NCI-H146 (cell line): ENCODE measurements around the gene CDYL.
A peak's percentile ranks its signal among the peaks of the same experiment; 100 is the strongest.

Source experiments
- DNase-seq: peaks from one replicate; lab custom pipeline; 2025; lab: John Stamatoyannopoulos, UW

CDYL gene

DNA sequence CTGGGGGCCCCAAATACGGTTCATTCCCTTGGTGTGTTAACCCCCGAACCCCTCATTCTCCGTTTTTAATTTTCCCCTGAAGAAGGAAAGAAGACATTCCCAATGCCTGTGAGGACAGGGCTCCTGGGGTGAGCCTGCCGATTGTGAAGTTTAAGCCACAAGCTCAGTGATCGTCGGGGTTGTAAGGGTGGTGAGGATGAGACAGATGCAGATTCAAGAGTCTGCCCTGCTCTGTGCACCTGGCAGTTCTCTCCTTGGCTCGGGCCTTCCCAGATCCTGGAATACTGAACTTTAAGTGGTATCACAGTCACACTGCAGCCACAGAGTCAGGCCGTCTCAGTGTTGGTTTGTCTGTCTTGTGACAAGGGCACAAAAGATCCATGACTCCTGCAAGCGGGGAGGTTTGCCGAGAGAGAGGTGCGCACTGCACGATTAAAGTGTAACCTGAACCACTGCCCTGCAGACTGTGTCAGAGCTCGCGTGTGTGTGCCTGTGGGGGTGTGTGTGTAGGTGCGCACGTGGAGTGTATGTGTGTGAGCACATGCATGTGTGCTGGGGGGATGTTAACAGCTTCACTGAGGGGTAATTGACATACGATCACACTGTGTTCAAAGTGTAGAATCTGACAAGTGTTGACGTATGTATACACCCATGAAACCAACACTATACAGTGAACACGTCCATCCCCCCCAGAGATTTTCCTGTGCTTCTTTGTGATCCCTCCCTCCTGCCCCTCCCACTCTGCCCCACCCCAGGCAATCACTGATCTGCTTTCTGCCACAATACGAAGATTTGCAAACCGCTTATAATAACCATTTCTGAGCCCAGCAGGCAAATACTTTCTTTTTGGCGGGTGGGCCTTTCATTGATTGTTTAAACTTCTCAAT is 188.7 kb downstream of the CDYL start:
- DNase-seq: no peak

DNA sequence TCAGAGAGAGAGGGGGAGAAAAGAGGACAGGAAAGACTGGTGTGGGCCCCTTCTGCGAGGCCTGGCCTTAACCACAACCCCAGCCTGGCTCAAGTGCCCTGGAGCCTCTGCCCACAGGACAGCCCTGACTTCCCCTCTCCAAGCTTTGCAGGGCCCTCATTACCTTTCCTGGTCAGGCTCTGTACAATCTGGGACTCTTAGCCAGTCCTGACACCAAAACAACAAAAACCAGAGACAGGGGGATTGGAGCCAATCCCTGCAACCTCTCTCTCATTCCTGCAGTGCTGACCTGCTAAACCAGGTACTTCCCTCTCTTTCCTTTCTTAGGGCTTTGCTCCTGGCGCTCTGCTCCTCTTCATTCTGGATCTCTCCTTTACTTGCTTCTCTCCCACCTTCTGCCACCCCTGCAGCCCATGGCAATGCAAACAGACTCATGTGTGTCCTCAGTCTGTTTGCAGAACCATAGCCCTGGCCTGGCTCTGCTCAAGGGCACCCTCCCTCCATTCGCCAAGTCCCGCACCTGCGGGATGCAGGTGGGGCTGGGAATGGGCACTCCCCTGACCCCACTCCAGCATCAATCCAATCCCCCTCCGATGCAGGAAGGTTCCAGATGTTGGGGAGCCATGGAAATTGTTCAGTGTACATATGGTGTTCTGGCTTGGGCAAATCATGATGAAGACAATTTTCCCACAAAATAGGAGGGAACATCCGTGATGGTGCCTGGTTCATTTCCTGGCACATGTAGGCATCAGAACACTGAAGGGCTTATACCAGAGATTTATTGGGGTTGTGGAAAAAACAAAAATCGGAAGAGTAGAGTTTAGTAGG is 189.6 kb downstream of the CDYL start:
- no peak for DNase-seq

DNA sequence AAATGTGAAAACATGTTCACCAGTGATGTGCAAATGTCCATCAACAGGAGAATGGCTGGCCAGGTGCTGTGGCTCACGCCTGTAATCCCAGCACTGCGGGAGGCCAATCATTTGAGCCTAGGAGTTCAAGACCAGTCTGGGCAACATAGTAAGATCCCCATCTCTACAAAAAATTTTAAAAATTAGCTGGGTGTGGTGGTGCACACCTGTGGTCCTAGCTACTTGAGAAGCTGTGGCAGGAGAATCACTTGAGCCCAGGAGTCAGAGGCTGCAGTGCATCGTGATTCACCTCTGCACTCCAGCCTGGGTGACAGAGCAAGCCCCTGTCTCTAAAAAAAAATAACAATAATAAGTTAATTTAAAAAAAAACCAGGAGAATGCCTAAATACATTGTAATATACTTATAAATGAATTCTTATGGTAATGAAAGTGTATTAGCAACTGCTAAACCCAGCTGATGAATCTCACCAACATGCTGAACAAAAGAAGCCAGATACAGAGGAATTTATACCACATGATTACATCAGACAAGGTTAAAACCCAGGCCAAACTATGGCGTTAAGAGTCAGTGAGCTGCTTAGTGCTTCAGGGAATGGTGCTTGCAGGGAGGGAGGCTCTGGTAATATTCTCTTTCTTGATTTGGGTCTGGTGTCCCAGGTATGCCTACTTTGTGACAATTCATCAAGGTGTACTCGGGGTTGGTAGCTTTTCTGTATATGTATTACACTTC is 191.3 kb downstream of the CDYL start:
- no peak for DNase-seq

DNA sequence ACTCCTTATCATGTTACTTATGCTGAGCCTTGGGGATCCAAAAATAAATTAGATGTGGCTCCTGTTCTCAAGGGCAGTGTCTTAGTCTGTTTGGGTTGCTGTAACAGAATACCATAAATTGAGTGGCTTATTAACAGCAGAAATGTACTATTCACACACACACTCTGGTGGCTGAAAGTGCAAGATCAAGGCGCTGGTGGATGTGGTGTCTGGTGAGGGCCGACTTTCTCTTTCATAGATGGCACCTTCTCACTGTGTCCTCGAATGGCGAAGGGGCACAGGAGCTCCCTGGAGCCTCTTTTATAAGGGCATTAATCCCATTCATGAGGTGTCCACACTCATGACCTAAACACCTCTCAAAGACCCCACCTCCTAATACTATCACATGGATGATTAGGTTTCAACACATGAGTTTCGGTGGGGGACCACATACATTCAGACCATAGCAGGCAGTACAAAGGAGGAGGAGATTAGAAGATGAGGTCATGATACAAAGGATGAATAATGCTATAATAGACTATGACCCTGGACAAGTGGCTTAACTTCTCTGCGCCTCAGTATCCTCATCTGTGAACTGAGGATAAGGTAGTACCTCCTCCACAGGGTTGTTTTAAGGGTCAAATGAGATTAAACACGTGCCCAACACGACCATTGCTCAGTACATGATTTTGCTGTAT is 193.5 kb downstream of the CDYL start:
- no peak for DNase-seq

DNA sequence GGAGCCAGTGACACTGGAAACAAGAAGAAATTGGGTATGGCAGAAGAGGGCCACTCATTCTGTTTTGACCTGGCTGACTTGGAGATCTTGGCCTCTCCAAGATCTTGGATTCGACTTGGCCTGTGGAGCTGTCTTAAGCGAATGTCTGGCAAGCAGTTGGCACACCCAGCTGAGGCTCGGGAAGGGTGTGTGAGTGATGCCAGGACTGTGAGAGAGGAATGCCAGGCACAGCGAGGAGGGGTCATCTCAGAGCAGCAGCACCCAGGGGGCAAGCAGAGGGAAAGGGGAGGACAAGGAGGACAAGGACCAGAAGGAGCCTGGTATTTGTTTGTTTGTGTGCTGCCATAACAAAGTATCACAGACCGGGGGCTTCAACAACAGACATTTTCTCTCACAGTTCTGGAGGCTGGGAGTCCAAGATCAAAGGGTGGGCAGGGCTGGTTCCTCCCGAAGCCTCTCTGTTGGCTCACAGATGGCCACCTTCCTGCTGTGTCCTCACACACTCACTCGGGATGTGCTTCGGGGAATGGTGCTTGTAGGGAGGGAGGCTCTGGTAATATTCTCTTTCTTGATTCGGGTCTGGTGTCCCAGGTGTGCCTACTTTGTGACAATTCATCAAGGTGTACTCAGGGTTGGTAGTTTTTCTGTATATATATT is 194.7 kb downstream of the CDYL start:
- DNase-seq: no peak

DNA sequence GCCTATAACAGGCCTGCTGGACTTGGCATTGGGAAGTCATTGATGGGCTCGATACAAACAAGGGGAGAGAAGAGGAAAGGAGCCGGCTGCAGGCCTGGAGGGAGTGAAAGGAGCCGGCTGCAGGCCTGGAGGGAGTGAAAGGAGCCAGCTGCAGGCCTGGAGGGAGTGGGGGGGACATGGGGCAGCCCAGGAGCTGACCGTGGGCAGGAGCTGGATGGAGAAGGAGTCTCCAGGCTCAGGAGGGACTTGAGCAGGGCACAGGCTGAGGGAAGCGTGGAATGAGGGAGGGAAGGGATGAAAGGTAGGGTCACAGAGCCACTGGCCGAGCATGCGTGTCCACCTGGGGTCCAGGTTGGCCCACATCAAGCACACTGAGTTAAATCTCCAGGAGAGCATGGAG is 195.6 kb downstream of the CDYL start:
- DNase-seq: no peak

DNA sequence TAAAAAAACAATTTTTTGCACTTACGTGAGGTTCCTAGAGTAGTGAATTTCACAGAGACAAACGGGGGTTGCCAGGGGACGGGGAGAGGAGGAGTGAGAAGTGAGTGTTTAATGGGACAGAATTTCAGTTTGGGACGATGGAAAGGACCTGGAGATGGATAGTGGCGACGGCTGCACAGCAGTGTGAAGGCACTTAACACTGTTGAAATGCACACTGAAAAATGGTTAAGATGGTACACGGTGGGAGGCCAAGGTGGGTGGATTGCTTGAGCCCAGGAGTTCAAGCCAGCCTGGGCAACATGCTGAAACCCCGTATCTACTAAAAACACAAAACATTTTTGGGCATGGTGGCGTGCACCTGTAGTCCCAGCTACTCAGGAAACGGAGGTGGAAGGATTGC is 196.2 kb downstream of the CDYL start:
- no peak for DNase-seq

DNA sequence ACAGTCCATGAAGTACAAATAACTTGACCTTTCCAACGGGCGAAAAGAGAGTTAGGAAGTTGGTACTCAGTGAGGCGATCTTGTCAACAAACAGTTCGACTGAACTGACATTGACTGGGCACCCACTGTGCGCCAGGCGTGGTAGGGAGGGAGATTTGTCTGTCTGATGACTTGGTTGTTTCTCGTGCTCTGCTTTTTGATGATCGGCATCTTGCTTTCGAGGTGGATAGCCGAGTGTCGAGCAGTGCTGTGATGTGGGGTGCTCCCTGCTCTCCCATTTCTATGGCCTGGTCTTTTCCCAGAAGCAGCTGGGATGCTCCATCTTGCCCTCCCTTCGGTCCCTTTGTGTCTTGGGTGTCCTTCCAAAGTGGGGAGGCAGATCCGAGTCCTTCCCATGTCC is 197.2 kb downstream of the CDYL start:
- no peak for DNase-seq

DNA sequence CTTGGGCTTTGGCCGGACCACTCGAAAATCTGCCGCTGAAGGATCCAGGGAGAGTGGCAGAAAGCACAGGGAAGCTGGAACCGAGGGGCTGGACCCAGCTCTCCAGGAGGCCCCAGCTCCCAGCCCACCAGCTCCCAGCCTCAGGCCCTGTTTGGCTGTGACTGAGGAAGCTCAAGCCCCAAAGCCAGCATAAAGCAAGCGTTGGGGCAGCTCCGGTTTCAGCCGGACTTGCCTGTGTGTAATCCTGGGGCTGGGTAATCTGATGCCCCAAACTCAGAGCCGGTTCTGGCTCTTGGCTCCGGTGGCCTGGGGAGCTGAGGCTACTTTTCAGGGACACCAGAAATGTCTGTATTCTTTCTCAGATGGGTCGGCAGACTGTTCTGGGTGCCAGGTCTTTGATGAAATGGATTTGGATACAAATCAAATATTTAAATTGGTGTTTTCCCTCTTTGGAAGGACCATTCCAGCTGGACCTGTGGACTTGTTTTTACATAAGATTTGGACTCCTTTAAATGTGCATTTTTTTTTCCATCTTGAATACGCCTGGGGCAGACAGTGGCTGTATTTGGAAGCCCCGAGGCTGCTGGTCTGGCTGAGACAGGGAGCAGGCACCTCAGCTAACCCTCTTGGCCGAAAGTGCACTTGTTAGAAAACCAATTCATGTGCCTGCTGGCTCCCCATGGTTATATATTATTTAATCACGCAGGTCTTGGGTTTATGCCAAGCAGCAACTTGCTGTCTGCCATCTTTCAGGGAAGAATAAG is 198.0 kb downstream of the CDYL start:
- DNase-seq: peak; percentile 56

DNA sequence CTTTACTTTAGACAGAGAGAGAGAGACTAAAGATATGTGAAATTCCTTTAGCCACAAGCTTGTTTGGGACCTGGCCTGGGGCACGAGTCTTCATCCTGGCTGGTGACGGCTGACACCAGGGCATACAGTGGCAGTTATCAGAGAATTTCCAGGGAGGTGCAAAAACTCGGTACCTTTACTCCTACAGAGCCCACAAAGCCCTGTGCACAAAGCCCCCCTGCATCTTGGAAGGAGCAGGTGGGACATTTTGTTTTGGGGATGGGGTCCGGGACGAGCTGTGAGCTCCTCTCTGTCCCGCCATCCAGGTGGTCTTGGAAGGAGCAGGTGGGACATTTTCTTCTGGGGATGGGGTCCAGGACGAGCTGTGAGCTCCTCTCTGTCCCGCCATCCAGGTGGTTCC is 198.8 kb downstream of the CDYL start:
- no peak for DNase-seq

DNA sequence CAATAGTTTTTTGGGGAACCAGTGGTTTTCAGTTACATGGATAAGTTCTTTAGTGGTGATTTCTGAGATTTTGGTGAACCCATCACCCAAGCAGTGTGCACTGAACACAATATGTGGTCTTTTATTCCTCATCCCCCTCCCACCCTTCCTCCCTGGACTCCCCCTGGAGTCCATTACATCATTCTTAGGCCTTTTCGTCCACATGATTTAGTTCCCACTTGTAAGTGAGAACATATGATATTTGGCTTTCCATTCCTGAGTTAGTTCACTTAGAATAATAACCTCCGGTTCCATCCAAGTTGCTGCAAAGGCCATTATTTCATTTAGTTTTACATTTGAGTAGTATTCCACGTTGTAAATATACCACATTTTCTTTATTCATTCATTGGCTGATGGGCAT is 199.3 kb downstream of the CDYL start:
- no peak for DNase-seq

DNA sequence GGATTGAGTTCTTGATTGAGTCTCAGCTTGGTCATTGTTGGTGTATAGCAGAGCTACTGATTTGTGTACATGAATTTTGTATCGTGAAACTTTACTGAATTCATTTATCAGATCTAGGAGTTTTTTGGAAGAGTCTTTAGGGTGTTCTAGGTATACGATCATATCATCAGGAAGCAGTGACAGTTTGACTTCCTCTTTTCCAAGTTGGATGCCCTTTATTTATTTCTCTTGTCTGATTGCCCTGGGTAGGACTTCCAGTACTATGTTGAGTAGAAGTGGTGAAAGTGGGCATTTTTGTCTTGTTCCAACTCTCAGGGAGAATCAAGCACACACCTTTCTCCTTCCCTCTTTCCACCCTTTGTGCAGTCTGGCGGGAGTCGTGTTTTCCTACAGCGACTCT is 201.3 kb downstream of the CDYL start:
- DNase-seq: no peak

DNA sequence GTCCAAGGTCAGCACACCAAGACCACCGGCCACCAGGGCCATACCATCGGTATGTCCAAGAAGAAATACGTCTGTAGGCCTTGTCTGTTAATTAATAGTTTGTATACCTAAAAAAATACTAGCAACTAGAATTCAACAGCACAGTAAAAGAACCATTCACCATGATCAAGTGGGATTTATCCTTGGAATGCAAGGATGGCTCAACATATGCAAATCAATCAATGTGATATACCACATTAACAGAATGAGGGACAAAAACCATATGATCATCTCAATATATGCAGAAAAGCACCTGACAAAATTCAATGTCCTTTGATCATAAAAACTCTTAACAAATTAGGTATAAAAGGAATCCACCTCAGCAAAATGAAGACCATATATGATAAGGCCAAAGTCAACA is 203.2 kb downstream of the CDYL start:
- DNase-seq: no peak

DNA sequence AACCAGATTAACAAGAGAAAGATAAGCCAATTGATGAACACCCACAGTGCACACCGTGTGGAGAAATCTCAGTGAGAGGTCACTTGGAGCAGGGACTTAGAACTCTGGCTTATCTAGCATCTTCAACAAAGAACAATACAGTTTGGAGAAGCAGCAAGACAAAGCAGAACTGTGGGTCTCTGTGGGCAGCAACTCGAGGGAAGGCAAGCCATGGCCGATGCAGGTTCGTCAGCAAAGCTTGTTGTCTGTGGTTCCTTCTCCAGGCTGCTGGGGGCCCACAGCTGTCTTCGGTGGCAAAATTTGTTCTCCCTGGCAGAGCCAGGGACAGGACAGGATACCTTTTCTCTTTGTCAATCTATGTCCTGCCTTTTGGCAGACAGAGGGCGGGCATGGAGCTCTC is 205.6 kb downstream of the CDYL start:
- no peak for DNase-seq

DNA sequence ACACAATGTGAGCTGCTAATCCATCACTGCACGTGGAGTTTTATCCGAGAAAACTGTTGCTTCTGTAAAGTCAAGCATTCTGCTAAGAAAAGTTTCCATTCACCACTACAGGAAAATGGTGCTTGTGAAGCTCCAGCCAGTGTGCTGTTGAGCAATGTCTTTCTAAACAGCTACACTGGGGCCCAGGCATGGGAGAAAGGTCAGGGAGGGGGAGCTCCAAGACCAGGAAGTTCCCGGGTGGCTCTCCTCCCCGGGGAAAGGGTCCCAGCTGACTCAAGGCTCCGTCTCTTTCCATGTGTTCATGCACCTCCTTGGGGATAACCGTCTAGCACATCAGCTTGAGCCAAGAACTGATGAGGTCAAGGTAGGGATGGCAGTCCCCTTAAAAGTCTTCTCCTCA is 207.1 kb downstream of the CDYL start:
- DNase-seq: no peak

DNA sequence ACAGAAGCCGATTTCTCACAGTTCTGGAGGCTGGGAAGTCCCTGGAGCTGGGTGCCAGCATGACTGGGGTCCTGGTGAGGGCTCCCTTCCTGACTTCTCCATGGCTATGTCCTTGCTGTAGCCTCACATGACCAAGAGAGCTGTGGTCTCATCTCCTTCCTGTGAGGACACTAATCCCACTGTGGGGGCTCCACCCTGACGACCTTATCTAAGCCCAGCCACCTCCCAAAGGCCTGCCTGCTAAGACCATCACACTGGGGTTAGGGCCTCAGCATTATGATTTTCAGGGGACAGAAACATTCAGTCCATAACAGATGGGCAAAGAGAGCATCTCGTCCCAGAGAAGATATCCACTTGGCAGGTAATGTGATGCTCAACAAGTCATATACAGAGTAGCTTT is 210.8 kb downstream of the CDYL start:
- no peak for DNase-seq

DNA sequence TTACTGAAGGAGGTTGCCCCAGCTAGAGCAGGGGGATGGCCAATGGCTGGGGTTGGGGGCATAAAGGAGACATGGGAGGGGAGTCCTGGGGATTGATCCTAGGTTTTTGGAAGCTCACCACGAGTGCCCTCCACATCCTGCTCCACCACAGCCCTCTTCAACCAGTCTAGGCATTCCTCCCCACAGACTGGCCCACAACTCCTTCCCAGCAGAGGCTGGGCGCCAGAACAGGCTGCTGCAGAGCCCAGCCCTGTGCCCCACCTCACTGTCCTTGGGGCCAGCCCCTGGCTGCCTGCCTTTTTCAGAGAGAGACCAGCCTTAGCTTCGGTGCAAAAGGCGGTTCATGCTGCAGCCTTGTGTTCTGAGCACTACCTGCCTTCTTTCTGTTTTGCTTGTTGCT is 211.2 kb downstream of the CDYL start:
- no peak for DNase-seq

DNA sequence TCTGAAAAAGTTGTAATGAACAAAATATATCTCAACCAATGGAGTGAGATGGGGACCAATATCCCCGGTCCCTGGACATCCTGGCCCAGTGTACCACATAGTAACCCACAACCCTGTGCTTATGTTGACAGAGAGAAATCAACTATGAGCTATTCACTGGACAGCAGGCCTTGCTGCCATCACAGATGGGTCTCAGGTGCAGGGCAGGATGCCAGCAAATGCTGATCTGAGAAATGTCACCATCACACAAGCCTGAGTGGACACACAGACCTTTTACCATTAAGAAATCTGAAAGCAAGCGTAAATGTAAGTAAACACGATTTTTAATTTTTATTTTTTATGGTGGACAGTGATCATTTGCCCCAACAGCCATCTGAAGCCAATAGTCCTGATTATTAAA is 218.5 kb downstream of the CDYL start:
- DNase-seq: no peak

DNA sequence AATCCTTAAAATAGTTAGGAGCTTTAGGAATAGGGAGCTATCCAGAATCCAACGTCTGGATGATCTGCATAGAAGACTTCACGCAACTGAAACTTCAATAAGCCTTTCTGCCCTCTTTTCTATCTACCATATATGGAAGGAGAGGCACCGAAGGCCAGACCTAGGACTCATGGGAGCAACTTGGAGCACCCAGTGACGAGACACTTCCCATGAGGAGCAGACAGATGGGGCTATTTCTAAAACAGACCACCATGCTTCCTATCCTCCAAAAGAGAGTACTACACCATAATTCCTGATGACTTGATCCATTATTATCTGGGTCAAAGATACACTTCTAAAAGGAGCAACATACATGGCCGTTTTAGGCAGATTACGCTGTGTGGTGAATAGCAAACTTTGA is 221.7 kb downstream of the CDYL start:
- no peak for DNase-seq

DNA sequence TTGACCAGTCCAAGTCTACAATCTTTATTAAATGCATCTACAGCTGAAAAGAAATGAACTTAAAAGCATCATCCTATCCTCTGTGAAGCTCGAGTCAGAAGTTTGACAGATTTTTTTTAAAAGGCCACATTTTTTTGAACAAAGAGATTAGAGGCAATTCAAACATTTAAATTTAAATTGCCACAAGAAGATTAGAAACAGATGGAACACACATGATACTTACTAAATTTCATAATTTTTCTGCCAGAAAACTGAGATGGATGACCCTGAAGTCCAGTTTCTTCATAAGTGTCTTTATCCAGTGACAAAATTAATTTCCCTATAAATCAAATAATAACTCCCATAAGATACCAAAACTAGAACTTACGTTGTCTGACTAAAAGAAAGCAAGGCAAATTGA is 223.4 kb downstream of the CDYL start:
- DNase-seq: no peak
